Naive thymus-derived CD4-positive, alpha-beta T cell (primary cell): ENCODE data around the gene EPS8L2. TPM values are rescaled to one million over a fixed set of nuclear protein-coding genes. Genes with fewer than 3 reads are reported as not detected.

Experiments used
- ATAC-seq: fragments of 150-1000 bp; cut with Tn5 transposase; 2 replicates; pipeline ENCODE4 v1.10.0; 2021; ENCODE audit warnings: mild to moderate bottlenecking, moderate library complexity
- CTCF ChIA-PET: fragments of 350-600 bp; sonication (Branson Sonifier 250); formaldehyde crosslinking; loops from one replicate; lab custom pipeline; 2021; ENCODE audit warnings: antibody characterized with exemption; lab: Charles Lee
- POLR2A ChIA-PET: fragments of 350-600 bp; sonication (Branson Sonifier 250); formaldehyde crosslinking; loops from one replicate; lab custom pipeline; 2021; ENCODE audit warnings: antibody characterized with exemption, inconsistent platforms; lab: Charles Lee
- DNase-seq, 9 donors: peaks; one replicate each; pipeline versions ENCODE4 v3.0.0 to v3.0.0-alpha.2; 2020 to 2022; ENCODE audit warnings: mixed read lengths in 1 of 9
- H3K27ac ChIP-seq: one replicate; pipeline ENCODE4 v1.7.0; 2013; ENCODE audit warnings: mild to moderate bottlenecking, low read depth, low read length, moderate library complexity
- H3K27me3 ChIP-seq, 2 donors: one replicate each; pipeline ENCODE4 v1.7.0; 2013; ENCODE audit warnings: low read length in 2 of 2, mild to moderate bottlenecking in 2 of 2, moderate library complexity in 2 of 2; ENCODE audit not compliant: control insufficient read depth in 2 of 2, insufficient read depth in 2 of 2
- H3K36me3 ChIP-seq, 3 experiments: 1 replicate in 2 of 3; 2 replicates in 1 of 3; pipeline ENCODE4 v1.7.0; 2013; ENCODE audit warnings: low read length in 3 of 3, mild to moderate bottlenecking in 3 of 3, moderate library complexity in 1 of 3; ENCODE audit not compliant: insufficient read depth in 3 of 3, control insufficient read depth in 2 of 3
- H3K4me1 ChIP-seq, 2 donors: one replicate each; pipeline ENCODE4 v1.7.0; 2013; ENCODE audit warnings: low read length in 2 of 2, mild to moderate bottlenecking in 2 of 2, moderate library complexity in 1 of 2; ENCODE audit not compliant: control insufficient read depth in 2 of 2, insufficient read depth in 2 of 2
- H3K4me3 ChIP-seq: 2 replicates; pipeline ENCODE4 v1.7.0; 2013; ENCODE audit warnings: mild to moderate bottlenecking, low read length
- H3K9me3 ChIP-seq, 3 experiments: 1 replicate in 2 of 3; 2 replicates in 1 of 3; pipeline ENCODE4 v1.7.0; 2013; ENCODE audit warnings: low read length in 3 of 3; ENCODE audit not compliant: control insufficient read depth in 2 of 3
- H3K27ac Mint-ChIP-seq, 9 donors: one replicate each; pipeline ENCODE4 v1.8.0; 2020 to 2022; ENCODE audit warnings: mixed read lengths in 9 of 9, mild to moderate bottlenecking in 8 of 9, moderate library complexity in 5 of 9, inconsistent platforms in 2 of 9
- H3K27me3 Mint-ChIP-seq, 5 donors: one replicate each; pipeline ENCODE4 v1.8.0; 2021 to 2022; ENCODE audit warnings: mixed read lengths in 5 of 5, mild to moderate bottlenecking in 1 of 5
- H3K36me3 Mint-ChIP-seq, 5 donors: one replicate each; pipeline ENCODE4 v1.8.0; 2020 to 2022; ENCODE audit warnings: mixed read lengths in 5 of 5, mild to moderate bottlenecking in 3 of 5, inconsistent platforms in 1 of 5
- H3K4me1 Mint-ChIP-seq, 7 donors: one replicate each; pipeline ENCODE4 v1.8.0; 2020 to 2022; ENCODE audit warnings: mixed read lengths in 7 of 7, mild to moderate bottlenecking in 3 of 7, inconsistent platforms in 1 of 7
- H3K4me3 Mint-ChIP-seq, 10 donors: one replicate each; pipeline ENCODE4 v1.8.0; 2020 to 2022; ENCODE audit warnings: mild to moderate bottlenecking in 10 of 10, mixed read lengths in 10 of 10, moderate library complexity in 6 of 10, inconsistent platforms in 2 of 10
- H3K9me3 Mint-ChIP-seq, 11 donors: one replicate each; pipeline ENCODE4 v1.8.0; 2020 to 2022; ENCODE audit warnings: mixed read lengths in 11 of 11, mild to moderate bottlenecking in 4 of 11, inconsistent platforms in 1 of 11, moderate library complexity in 1 of 11
- intact Hi-C, 2 donors: fragments of 100-400 bp; cut with micrococcal nuclease; formaldehyde crosslinking; loops; one replicate each; pipeline ENCODE4 v1.15.1; 2023
- polyA plus RNA-seq, 2 donors: library from polyadenylated mRNA; unstranded; fragments of 300-500 nt; fragmentation: Illumina TruSeq; gene quantifications; one replicate each; pipeline ENCODE4 v1.2.3, GENCODE V29; 2021
- total RNA-seq, 6 experiments: library from RNA in 5 of 6; stranded (reverse) in 5 of 6; gene quantifications; 1 replicate in 5 of 6; 2 replicates in 1 of 6; pipeline ENCODE4 v1.2.3 and lab custom pipeline; 2021 to 2026

The EPS8L2 gene
- total and polyA plus RNA-seq, 7 experiments from 2014 or later, result 4.5 to 16.6 (median 7.4) TPM

DNA sequence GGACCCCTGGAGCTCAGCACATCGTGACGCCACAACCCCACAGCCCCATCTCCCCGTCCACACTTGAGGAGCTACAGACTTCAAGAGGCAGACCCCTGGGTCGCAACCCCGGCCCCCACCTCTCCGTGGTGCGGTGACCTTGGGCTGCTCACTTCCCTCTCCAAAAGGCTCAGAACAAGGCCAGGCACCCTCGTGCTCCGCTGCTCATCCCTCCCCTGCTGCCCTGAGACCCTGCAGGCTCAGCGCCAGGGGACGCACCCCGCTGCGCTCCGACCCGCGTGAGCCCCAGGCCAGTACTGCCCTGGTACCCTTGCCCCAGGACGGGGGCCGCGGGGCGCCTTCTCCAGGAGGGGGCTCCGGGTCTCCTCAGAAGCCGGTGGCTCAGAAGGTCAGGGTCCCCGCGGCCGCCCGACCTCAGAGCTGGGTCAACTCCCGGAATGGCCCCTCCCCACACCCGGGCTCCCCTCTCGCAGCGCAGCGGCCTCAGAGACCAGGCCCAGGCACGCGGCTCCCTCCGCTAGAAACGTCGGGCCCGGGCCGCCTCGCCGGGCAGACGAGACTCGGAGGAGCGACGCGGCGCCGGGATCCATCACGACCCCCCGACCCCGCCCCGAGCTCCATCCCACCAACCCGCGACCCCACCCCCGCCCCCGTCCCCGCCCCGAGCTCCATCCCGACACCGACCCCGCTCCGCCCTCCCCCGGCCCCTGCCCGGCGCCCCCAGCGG lies 70.7 kb downstream of the EPS8L2 start:
- Histone ChIP-seq H3K4me3 (peak overlapping the region; percentile 57), H3K9me3 (no peaks in the 10 kb centered on the region), H3K36me3 (peaks cover 0 to 19% (median 0%) of the 10 kb centered on the region in 3 experiments), H3K27ac (peak overlapping the region; percentile 85), H3K27me3 (no peaks in the 10 kb centered on the region), H3K4me1 (peaks cover 12 to 14% of the 10 kb centered on the region in 2 donors)
- peak; percentile 58 for ATAC-seq
- intact Hi-C loops, result loop anchor here (1.0 to 2.0 kb wide), 5 partner anchors 14 to 200 kb away; partner anchors contain the start of genes CEND1 (in 1 of the 2), PHRF1 (in 1 of the 2), RPLP2 (in 1 of the 2) and TALDO1 (in 1 of the 2)
- ChIA-PET CTCF (interaction anchor here (2.0 kb wide), 1 partner anchor 13 kb away, joined by 6 read pairs; no protein-coding TSS in a partner anchor), POLR2A (interaction anchor here (0.5 to 3.0 kb wide), 7 partner anchors 17 to 570 kb away, joined by 3 to 18 read pairs (median 3); partner anchors contain the start of genes BET1L, CRACR2B, RIC8A and TALDO1)
- Mint-ChIP-seq H3K4me3 (peak overlapping the region; percentile 64 to 89 (median 76)), H3K36me3 (no peaks in the 10 kb centered on the region), H3K4me1 (peaks cover 7 to 29% (median 23%) of the 10 kb centered on the region in 7 donors), H3K27me3 (no peaks in the 10 kb centered on the region), H3K9me3 (no peaks in the 10 kb centered on the region), H3K27ac (peak overlapping the region; percentile 16 to 83 (median 62))
- DNase-seq, result peak in 3 of 9 donors; percentile 12 to 34 (median 21)

Other genes starting within 250 kb of the EPS8L2 start
- 100 to 1,000 TPM in 4 of 5 experiments, 10 to 100 TPM in 1; 98.6 to 193 (median 109) TPM for gene RNH1, start 199.0 kb upstream of the EPS8L2 start, total RNA-seq
- 100 to 1,000 TPM; 156 to 243 TPM for gene RNH1, start 199.0 kb upstream of the EPS8L2 start, polyA plus RNA-seq
- gene HRAS, start 170.7 kb upstream of the EPS8L2 start, total RNA-seq, result 10 to 100 TPM; 22.3 to 52.0 (median 31.9) TPM
- 10 to 100 TPM; 12.6 to 19.5 TPM for gene HRAS, start 170.7 kb upstream of the EPS8L2 start, polyA plus RNA-seq
- gene LRRC56, start 168.7 kb upstream of the EPS8L2 start, total RNA-seq, result 1 to 10 TPM; 2.3 to 5.1 (median 3.6) TPM
- 1 to 10 TPM in 1 of 2 donors, under 1 TPM in 1; 0.35 to 1.0 TPM for gene LRRC56, start 168.7 kb upstream of the EPS8L2 start, polyA plus RNA-seq
- gene LMNTD2, start 145.5 kb upstream of the EPS8L2 start, total RNA-seq, result 10 to 100 TPM in 2 of 5 experiments, 1 to 10 TPM in 3; 2.8 to 14.7 (median 9.6) TPM
- gene LMNTD2, start 145.5 kb upstream of the EPS8L2 start, polyA plus RNA-seq, result 1 to 10 TPM; 2.3 to 3.6 TPM
- 10 to 100 TPM; 20.0 to 45.4 (median 35.5) TPM for gene RASSF7, start 145.3 kb upstream of the EPS8L2 start, total RNA-seq
- 10 to 100 TPM; 26.7 to 43.6 TPM for gene RASSF7, start 145.3 kb upstream of the EPS8L2 start, polyA plus RNA-seq
- 10 to 100 TPM; 47.3 to 55.2 (median 49.4) TPM for gene PHRF1, start 129.8 kb upstream of the EPS8L2 start, total RNA-seq
- 10 to 100 TPM in 1 of 2 donors, 1 to 10 TPM in 1; 6.2 to 22.1 TPM for gene PHRF1, start 129.8 kb upstream of the EPS8L2 start, polyA plus RNA-seq
- gene IRF7, start 90.3 kb upstream of the EPS8L2 start, total RNA-seq, result 100 to 1,000 TPM in 1 of 5 experiments, 10 to 100 TPM in 4; 57.0 to 134 (median 64.6) TPM
- gene IRF7, start 90.3 kb upstream of the EPS8L2 start, polyA plus RNA-seq, result 10 to 100 TPM; 25.9 to 50.0 TPM
- gene CDHR5, start 81.3 kb upstream of the EPS8L2 start, total RNA-seq, result not detected
- not detected for gene CDHR5, start 81.3 kb upstream of the EPS8L2 start, polyA plus RNA-seq
- not detected for gene SCT, start 79.0 kb upstream of the EPS8L2 start, total RNA-seq
- not detected for gene SCT, start 79.0 kb upstream of the EPS8L2 start, polyA plus RNA-seq
- gene DRD4, start 69.0 kb upstream of the EPS8L2 start, total RNA-seq, result 1 to 10 TPM in 2 of 5 experiments, under 1 TPM in 3; 0.27 to 1.9 (median 0.75) TPM
- gene DRD4, start 69.0 kb upstream of the EPS8L2 start, polyA plus RNA-seq, result not detected
- 100 to 1,000 TPM in 1 of 5 experiments, 10 to 100 TPM in 4; 44.5 to 117 (median 54.2) TPM for gene DEAF1, start 11.0 kb upstream of the EPS8L2 start, total RNA-seq
- gene DEAF1, start 11.0 kb upstream of the EPS8L2 start, polyA plus RNA-seq, result 10 to 100 TPM; 33.0 to 71.8 TPM
- gene TMEM80, start 10.4 kb upstream of the EPS8L2 start, total RNA-seq, result 10 to 100 TPM; 26.2 to 44.3 (median 40.4) TPM
- 10 to 100 TPM; 31.4 to 37.8 TPM for gene TMEM80, start 10.4 kb upstream of the EPS8L2 start, polyA plus RNA-seq
- 100 to 1,000 TPM in 2 of 5 experiments, 10 to 100 TPM in 3; 61.4 to 272 (median 90.3) TPM for gene TALDO1, start 41.2 kb downstream of the EPS8L2 start, total RNA-seq
- gene TALDO1, start 41.2 kb downstream of the EPS8L2 start, polyA plus RNA-seq, result 100 to 1,000 TPM; 179 to 214 TPM
- gene GATD1, start 71.3 kb downstream of the EPS8L2 start, total RNA-seq, result 10 to 100 TPM; 37.8 to 59.2 (median 52.9) TPM
- gene GATD1, start 71.3 kb downstream of the EPS8L2 start, polyA plus RNA-seq, result 10 to 100 TPM in 1 of 2 donors, 1 to 10 TPM in 1; 8.1 to 17.8 TPM
- gene CEND1, start 83.9 kb downstream of the EPS8L2 start, total RNA-seq, result 1 to 10 TPM in 1 of 5 experiments, not detected in 4; 2.3 TPM
- not detected for gene CEND1, start 83.9 kb downstream of the EPS8L2 start, polyA plus RNA-seq
- 10 to 100 TPM; 17.4 to 58.4 (median 21.3) TPM for gene SLC25A22, start 92.0 kb downstream of the EPS8L2 start, total RNA-seq
- 10 to 100 TPM in 1 of 2 donors, 1 to 10 TPM in 1; 6.4 to 11.1 TPM for gene SLC25A22, start 92.0 kb downstream of the EPS8L2 start, polyA plus RNA-seq
- 10 to 100 TPM; 30.0 to 38.7 (median 34.1) TPM for gene PIDD1, start 99.0 kb downstream of the EPS8L2 start, total RNA-seq
- 1 to 10 TPM; 4.7 to 8.3 TPM for gene PIDD1, start 99.0 kb downstream of the EPS8L2 start, polyA plus RNA-seq
- gene RPLP2, start 103.7 kb downstream of the EPS8L2 start, total RNA-seq, result 1,000 to 10,000 TPM; 2,266 to 5,944 (median 5,497) TPM
- 1,000 to 10,000 TPM; 3,734 to 4,844 TPM for gene RPLP2, start 103.7 kb downstream of the EPS8L2 start, polyA plus RNA-seq
- gene PNPLA2, start 112.7 kb downstream of the EPS8L2 start, total RNA-seq, result 100 to 1,000 TPM in 4 of 5 experiments, 10 to 100 TPM in 1; 60.1 to 237 (median 205) TPM
- 10 to 100 TPM; 26.0 to 40.4 TPM for gene PNPLA2, start 112.7 kb downstream of the EPS8L2 start, polyA plus RNA-seq
- gene CRACR2B, start 121.7 kb downstream of the EPS8L2 start, total RNA-seq, result 1 to 10 TPM in 3 of 5 experiments, under 1 TPM in 1, not detected in 1; 0.62 to 3.9 (median 2.0) TPM
- gene CRACR2B, start 121.7 kb downstream of the EPS8L2 start, polyA plus RNA-seq, result not detected
- gene CD151, start 126.7 kb downstream of the EPS8L2 start, total RNA-seq, result 10 to 100 TPM in 3 of 5 experiments, 1 to 10 TPM in 2; 6.6 to 62.9 (median 18.5) TPM
- gene CD151, start 126.7 kb downstream of the EPS8L2 start, polyA plus RNA-seq, result 1 to 10 TPM; 4.0 to 7.2 TPM
- gene POLR2L, start 136.3 kb downstream of the EPS8L2 start, total RNA-seq, result 10 to 100 TPM; 31.2 to 93.3 (median 44.9) TPM
- 10 to 100 TPM; 55.9 to 83.1 TPM for gene POLR2L, start 136.3 kb downstream of the EPS8L2 start, polyA plus RNA-seq
- 10 to 100 TPM in 1 of 5 experiments, 1 to 10 TPM in 4; 4.8 to 12.6 (median 6.6) TPM for gene TSPAN4, start 136.6 kb downstream of the EPS8L2 start, total RNA-seq
- gene TSPAN4, start 136.6 kb downstream of the EPS8L2 start, polyA plus RNA-seq, result 1 to 10 TPM; 4.1 to 4.7 TPM
- gene CHID1, start 204.6 kb downstream of the EPS8L2 start, total RNA-seq, result 10 to 100 TPM; 30.8 to 56.3 (median 53.0) TPM
- gene CHID1, start 204.6 kb downstream of the EPS8L2 start, polyA plus RNA-seq, result 10 to 100 TPM; 57.5 to 61.0 TPM
- 10 to 100 TPM; 70.1 to 93.3 (median 86.4) TPM for gene AP2A2, start 219.6 kb downstream of the EPS8L2 start, total RNA-seq
- 10 to 100 TPM in 1 of 2 donors, 1 to 10 TPM in 1; 8.7 to 10.7 TPM for gene AP2A2, start 219.6 kb downstream of the EPS8L2 start, polyA plus RNA-seq